Amniotic stem cell (primary cell): ENCODE results near the gene MYF6.

Source experiments
- DNase-seq: peaks from one replicate; lab custom pipeline; 2025; lab: John Stamatoyannopoulos, UW

Gene MYF6

GRCh38 chr12:80707830-80708258 lies 410 bp downstream of the MYF6 start:
- DNase-seq: no peak

DNA sequence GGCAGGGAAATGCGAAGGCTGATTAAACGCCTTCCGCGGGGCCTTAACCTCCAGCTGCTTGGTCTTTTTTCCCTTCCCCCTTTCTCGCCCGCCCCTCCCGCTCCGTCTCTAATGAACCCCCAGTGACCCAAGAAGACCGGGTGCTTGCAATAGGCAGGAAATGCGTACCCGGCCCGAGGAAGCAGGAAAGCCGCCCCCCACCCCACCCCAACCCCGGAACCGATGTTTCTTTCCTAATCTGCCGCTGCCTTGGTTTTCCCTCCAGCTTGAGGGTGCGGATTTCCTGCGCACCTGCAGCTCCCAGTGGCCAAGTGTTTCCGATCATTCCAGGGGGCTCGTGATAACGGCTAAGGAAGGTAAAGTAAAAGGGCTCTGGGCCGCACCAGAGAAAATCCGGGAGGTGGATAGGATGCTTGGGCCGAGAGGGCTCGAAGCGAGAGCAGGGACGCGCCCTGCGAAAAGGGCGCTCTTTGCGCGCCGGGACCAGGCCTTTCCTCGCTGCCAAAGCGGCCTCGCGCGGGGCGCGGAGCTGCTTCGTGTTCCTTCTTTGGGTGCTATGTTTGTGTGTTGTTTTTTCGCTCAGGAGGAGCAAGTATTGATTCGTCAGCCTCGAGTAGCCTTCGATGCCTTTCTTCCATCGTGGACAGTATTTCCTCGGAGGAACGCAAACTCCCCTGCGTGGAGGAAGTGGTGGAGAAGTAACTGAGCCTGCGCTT lies 983 bp downstream of the MYF6 start:
- DNase-seq: no peak

- no peak for DNase-seq
These were observed 1.5 kb downstream of the MYF6 start for GRCh38 chr12:80708975-80709328.

DNA sequence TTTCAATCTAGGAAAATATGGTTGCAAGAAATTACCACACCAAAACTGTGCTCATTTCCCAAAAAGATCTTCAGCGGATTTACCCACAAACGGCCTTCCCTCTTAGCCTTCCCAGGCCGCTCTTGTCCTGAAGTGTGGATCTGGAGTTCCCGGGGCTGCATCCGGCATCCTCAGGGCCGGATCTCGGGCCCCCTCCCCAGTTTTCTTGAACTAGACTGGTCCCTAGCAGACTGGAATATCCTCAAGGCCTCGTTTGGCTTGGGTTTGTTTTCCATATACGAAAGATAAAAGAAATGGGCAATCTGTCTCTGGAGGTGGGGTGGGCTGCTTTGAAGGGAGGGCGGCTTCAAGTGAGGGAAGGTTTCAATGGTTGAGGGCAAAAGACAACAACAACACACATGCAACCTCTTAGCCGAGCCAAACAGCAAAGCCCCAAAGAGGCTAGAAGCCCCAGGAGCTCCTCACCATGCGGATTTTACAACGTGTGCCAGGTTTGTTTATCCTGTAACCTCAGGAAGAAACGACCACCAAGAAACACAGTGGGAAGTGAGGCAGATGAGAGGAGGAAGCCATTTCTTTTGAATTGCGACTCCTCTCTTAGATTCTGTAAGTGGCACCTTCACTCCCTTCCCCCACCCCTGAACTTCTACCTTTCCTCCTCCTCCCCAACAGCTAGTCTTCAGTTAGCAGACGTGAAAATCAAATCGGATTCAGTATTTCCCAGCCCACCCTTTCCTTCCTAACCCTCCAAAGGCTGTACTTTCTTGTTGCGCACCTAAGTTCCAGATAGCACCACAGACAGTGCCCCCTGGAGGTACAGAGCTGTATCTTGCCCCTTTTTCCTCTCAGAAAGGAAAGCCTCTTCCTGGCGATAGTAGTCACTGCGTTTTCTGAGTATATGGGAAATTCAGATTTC lies 2.6 kb downstream of the MYF6 start:
- no peak for DNase-seq

DNA sequence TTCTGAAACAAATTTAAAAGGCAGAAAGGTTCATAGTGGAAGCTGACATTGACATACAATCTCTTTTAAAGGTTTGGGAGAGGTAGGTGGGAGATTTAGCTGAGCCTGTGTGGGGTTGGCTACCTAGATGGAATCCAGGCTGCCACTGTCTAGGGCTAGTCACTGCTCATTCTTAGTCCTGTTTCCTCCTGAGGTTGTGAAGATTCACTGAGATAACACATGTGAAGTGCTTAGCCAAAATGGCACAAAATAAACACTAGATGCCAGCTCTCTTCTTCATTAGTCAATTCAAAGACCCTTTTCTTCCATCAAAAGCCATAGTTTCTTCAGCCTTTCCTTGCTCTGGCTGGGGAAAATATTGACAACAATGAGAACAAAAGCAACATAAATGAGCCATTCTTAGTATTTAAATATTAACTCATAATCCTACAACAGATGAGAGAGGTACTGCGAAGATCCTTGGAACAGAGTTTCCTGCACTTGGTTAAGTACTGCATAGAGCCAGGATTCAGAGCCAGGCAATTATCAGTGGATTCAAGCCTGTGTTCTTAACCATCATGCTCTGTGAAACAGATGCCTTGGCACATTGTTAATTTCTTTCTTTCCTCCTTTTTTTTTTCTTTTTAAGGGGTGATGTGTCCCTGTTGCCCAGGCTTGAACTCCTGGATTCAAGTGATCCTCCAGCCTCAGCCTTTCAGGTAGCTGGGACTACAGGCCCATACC lies 3.5 kb downstream of the MYF6 start:
- no peak for DNase-seq

GRCh38 chr12:80711866-80712265 lies 4.4 kb downstream of the MYF6 start:
- no peak for DNase-seq

DNA sequence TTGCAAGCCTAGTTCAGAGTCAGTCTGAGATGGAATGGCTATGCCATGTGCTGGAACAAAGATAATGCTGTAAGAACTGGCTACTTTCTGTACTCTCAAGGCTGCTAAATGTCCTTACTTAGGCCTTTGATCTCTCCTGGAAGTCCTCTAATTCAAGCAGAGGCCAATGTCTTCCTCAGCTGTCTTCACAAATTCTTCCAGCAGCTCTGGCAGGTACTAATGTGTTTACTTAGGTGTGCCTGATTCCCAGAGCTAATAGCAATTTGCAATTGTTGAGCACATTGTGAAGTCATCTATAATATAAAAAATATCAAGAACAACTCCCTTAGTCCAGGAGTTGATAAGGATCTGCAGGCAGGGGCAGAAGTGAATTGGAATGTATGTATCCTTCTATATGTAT lies 5.4 kb downstream of the MYF6 start:
- DNase-seq: no peak

DNA sequence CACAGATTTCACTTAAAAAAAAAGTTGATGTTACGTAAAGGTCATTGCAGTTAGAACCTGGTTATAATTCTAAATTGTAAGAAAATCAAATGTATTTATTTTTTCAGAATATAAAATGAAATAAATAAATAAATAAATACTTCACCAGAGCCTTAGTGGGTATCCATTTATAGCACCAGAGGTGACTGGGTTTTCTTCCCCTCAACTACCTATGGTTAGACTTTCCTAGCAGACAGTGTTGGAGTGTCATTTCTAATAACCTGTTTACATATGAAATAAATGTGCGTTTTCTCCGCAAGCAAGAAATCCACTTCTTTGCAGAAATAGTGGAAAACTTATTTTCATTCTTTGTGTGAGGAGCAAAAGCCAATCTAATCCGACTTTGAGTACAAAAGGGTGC lies 6.0 kb downstream of the MYF6 start:
- DNase-seq: no peak

DNA sequence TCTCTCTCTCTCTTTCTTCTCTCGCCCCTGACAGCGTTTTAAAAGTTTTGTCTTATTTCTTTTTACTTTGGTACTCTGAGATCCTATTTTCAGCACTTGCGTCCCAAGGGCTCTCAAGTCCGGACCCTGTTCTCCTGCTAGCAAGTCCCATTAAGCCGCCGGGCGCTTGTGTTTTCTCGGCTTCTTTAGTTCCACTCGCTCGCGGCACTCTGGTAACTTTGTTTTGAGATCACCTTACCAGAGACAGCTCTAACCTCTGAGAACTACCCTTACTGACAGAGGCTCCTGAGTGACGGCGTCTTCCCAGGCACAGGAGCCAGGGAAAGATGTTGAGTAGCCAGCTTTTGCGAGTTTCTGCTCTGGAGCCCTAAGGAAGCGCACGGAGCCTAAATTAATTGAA lies 6.6 kb downstream of the MYF6 start:
- DNase-seq: no peak

DNA sequence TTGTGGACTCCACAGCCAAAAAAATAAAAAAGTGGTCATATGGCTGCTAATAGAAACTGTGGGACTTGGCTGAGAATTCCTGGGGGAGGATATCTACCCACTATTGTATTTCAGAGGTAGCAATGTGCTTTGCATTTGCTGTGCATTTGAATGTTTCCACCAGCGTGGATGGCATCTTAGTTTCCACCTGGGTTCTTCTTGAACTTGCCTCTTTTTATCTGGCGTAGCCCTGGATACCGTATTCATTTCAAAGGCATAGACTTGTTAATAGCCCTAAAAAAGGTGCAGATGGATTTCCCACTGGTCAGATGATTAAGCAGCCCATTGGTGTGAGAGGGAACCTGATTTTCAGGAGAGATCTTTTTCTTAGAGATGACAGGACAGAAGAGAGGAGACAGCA lies 7.4 kb downstream of the MYF6 start:
- no peak for DNase-seq

DNA sequence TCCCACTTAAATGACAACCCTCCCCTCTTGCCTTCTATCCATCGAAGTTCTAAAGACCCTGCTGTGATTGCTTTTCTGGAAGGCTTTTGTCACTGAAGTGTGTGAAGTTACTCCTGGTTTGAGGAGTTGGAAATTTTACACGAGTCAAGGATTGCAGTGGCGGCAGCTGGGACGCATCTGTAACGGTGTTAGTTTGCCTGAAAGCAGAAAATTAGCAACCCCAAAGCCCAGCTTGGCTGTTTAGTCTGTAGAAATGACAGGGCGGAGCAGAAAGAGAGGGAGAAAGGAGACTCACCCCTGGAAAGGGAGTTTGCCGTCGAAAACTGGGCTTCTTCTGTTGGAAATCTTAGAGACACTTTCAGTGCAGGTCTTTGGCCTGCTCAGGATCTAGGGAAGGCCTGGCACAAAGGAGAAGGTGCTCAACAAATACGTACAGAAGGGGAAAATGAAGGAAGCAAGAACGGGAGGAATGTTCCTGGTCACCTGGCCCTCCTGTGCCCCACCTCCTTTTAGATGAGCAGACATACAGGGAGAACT lies 8.3 kb downstream of the MYF6 start:
- no peak for DNase-seq

- DNase-seq: no peak
These were observed 9.4 kb downstream of the MYF6 start, which contains the start of gene MYF5 for GRCh38 chr12:80716696-80717469. Gene MYF5, plus strand, starts transcription at chr12:80716912. Its CDS starts 152 bp downstream, at chr12:80717064.

DNA sequence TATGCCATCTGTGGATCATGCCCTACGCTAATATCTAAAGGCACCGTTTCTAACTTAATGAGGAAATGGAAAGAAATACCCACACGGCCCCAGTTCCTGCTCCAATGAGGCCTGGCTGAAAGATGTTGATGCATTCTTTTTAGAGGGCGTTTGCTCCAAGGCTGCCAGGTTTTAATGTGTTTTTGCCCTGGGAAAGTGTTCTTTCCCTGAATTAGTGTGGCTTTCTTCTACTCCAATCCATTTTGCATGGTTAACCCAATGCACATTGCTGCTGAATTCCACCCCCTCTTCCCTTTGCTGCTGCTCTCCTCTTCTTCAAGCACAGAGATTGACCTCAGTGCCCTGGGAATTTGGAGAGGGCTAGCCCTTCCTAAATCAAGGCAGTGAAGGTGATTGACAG lies 10.4 kb downstream of the MYF6 start:
- no peak for DNase-seq

- no peak for DNase-seq
These were observed 13.1 kb downstream of the MYF6 start for GRCh38 chr12:80720516-80720915.

DNA sequence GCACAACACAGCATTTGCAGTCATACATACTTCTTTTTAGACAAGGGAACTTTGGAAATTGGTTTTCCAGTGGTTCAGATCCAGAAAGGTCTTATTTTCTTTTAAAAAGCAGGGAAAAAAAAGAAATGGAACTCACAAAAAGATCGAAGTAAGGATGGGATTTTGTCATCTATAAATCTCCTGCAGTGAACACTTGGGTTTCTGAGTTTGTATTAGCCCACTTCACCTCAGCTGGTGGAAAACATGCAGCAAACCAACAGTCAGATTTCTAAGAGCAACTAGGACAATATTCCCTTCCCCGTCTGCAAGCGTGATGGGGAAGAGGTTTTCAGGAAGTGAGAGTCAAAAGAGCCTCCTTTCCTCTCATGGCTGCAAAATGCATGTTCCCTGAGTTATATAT lies 13.9 kb downstream of the MYF6 start:
- no peak for DNase-seq

DNA sequence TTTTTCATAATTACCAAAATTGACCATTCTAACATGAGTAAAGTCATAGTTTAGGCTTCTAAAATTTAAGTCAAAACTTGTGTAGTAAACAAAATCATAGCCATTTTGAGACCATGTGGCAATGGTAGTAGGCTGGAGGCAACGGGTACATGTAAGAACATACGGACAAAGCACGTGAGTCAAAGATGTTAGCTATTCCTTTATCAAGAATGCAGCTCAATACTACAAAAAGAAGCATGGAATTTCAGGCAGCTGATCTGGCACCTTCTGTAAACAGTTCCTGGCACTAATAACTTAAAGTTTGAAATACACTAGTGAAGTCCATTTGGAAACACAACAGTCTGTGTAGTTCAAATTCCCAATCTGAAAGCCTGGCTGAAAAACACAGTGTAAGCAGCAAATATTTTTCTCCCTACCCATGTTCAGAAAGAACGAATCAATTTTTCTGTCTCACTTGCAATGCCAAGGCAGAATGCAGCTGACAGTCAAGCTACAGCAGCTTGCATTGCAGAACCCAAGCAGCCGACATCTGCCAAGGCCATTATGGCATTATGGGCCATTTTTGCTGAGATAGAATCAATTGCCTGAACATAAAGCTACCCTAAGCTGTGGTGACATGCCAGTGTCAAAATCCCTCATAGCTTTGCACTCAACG lies 38.5 kb downstream of the MYF6 start:
- no peak for DNase-seq

- no peak for DNase-seq
These were observed 40.4 kb downstream of the MYF6 start for GRCh38 chr12:80747800-80748199.

- no peak for DNase-seq
These were observed 42.0 kb downstream of the MYF6 start for GRCh38 chr12:80749456-80749855.

DNA sequence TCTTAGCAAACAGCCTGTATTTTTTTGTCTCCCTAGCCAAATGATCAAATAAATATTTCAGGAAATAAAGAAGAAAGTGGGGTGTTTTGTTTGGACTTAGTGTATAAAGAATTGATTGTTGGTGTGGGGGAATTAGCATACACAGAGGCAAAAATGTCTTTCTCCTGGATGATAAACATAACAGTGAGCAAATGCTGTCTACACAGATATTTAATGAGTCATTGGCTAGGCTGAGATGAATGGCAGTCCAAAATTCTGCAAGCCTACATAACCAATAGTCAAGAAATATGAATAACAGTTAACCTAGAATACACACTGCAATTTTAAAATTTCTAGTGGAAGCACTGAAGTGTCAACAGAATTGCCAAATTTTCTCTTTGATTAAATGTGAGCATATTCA lies 45.0 kb downstream of the MYF6 start:
- DNase-seq: no peak

GRCh38 chr12:80754274-80754673 lies 46.8 kb downstream of the MYF6 start:
- no peak for DNase-seq

GRCh38 chr12:80756875-80757274 lies 49.4 kb downstream of the MYF6 start:
- DNase-seq: no peak
